ENCODE measurements around the gene KCNJ10. TPM values are rescaled to one million over a fixed set of nuclear protein-coding genes. Genes with fewer than 3 reads are reported as not detected.

The KCNJ10 gene
- total and polyA plus RNA-seq, 8 donors, result 0.27 to 0.72 (median 0.56) TPM; not detected in 1

- Histone ChIP-seq H3K27me3 (peaks cover 0 to 28% of the 10 kb centered on the region in 2 donors), H3K4me3 (no peak overlapping the region), H3K27ac (no peak overlapping the region), H3K4me1 (no peaks in the 10 kb centered on the region), H3K36me3 (no peaks in the 10 kb centered on the region), H3K9me3 (no peaks in the 10 kb centered on the region)
- intact Hi-C loops (cut with DNase I), result no loop called here
- no peak for DNase-seq
- TF ChIP-seq, protein P1, sequence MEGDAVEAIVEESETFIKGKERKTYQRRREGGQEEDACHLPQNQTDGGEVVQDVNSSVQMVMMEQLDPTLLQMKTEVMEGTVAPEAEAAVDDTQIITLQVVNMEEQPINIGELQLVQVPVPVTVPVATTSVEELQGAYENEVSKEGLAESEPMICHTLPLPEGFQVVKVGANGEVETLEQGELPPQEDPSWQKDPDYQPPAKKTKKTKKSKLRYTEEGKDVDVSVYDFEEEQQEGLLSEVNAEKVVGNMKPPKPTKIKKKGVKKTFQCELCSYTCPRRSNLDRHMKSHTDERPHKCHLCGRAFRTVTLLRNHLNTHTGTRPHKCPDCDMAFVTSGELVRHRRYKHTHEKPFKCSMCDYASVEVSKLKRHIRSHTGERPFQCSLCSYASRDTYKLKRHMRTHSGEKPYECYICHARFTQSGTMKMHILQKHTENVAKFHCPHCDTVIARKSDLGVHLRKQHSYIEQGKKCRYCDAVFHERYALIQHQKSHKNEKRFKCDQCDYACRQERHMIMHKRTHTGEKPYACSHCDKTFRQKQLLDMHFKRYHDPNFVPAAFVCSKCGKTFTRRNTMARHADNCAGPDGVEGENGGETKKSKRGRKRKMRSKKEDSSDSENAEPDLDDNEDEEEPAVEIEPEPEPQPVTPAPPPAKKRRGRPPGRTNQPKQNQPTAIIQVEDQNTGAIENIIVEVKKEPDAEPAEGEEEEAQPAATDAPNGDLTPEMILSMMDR (IDR thresholded peaks at IDR 0.05), result no peak
- ATAC-seq, result no peak
Measured at GRCh38 chr1:159970932-159971342, 99.0 kb downstream of the KCNJ10 start.

GRCh38 chr1:159968901-159969300 is 101.1 kb downstream of the KCNJ10 start:
- H3K27ac ChIP-seq, result no peak overlapping the region
- ATAC-seq (no peak), DNase-seq (no peak)
- no peak overlapping the region for H3K4me3 ChIP-seq
- H3K36me3 ChIP-seq, result no peaks in the 10 kb centered on the region
- intact Hi-C loops (cut with DNase I), result no loop called here
- H3K27me3 ChIP-seq, result peaks cover 0 to 13% of the 10 kb centered on the region in 2 donors
- H3K4me1 ChIP-seq, result no peaks in the 10 kb centered on the region
- TF ChIP-seq, protein P1 (IDR thresholded peaks at IDR 0.05), result no peak
- H3K9me3 ChIP-seq, result no peaks in the 10 kb centered on the region

- TF ChIP-seq, protein P1 (IDR thresholded peaks at IDR 0.05), result no peak
- no peak overlapping the region for H3K4me3 ChIP-seq
- intact Hi-C loops (cut with DNase I), result no loop called here
- ATAC-seq (no peak), DNase-seq (no peak)
- no peaks in the 10 kb centered on the region for H3K36me3 ChIP-seq
- no peak overlapping the region for H3K27ac ChIP-seq
- H3K27me3 ChIP-seq, result peaks cover 0 to 13% of the 10 kb centered on the region in 2 donors
- H3K9me3 ChIP-seq, result no peaks in the 10 kb centered on the region
- no peaks in the 10 kb centered on the region for H3K4me1 ChIP-seq
Measured at GRCh38 chr1:159965263-159965662, 104.7 kb downstream of the KCNJ10 start.

- Histone ChIP-seq H3K27ac (no peak overlapping the region), H3K4me1 (no peaks in the 10 kb centered on the region), H3K36me3 (no peaks in the 10 kb centered on the region), H3K27me3 (peaks cover 0 to 13% of the 10 kb centered on the region in 2 donors), H3K4me3 (no peak overlapping the region), H3K9me3 (no peaks in the 10 kb centered on the region)
- intact Hi-C loops (cut with DNase I), result no loop called here
- no peak for DNase-seq
- TF ChIP-seq, protein P1 (IDR thresholded peaks at IDR 0.05), result no peak
- ATAC-seq, result no peak
Measured at GRCh38 chr1:159964144-159964543, 105.8 kb downstream of the KCNJ10 start.

DNA sequence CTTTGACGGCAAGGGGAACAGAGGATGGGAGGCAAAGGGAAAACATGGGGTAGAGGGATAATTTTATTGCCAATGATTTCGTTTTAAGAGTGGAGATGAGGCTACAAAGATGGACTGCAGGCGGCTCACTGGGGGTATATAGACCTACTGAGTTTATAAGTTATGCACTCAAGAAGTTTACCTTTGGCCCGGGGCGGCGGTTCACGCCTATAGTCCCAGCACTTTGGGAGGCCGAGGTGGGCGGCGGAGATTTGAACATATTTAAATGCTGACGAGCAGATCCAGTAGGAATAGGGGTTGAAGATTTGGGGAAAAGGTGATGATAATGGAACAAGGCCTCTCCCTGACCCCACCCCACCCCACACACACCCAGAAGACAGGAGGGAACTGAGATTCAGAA is 107.8 kb downstream of the KCNJ10 start:
- TF ChIP-seq, protein P1 (IDR thresholded peaks at IDR 0.05), result no peak
- peaks cover 0 to 3% of the 10 kb centered on the region in 2 donors for H3K27me3 ChIP-seq
- no peaks in the 10 kb centered on the region for H3K4me1 ChIP-seq
- DNase-seq, result no peak
- no peak for ATAC-seq
- intact Hi-C loops (cut with DNase I), result no loop called here
- H3K27ac ChIP-seq, result no peak overlapping the region
- no peak overlapping the region for H3K4me3 ChIP-seq
- no peaks in the 10 kb centered on the region for H3K9me3 ChIP-seq
- H3K36me3 ChIP-seq, result no peaks in the 10 kb centered on the region
